Testis (tissue), 2 donors: ENCODE measurements around the gene MSI2.

Source experiments
- CTCF ChIP-seq, 3 experiments: fragments of 450-650 bp in 2 of 3; fragments of 200-600 bp in 1 of 3; sonication (generic) in 1 of 3; IDR thresholded peaks; one replicate each; pipeline ENCODE4 v1.5.1; 2016 to 2019; ENCODE audit warnings: antibody characterized with exemption in 3 of 3, mild to moderate bottlenecking in 2 of 3, moderate library complexity in 1 of 3
- POLR2A ChIP-seq: fragments of 450-650 bp; IDR thresholded peaks from one replicate; pipeline ENCODE4 v1.6.1; 2017; ENCODE audit warnings: antibody characterized with exemption, mild to moderate bottlenecking, moderate library complexity

DNA sequence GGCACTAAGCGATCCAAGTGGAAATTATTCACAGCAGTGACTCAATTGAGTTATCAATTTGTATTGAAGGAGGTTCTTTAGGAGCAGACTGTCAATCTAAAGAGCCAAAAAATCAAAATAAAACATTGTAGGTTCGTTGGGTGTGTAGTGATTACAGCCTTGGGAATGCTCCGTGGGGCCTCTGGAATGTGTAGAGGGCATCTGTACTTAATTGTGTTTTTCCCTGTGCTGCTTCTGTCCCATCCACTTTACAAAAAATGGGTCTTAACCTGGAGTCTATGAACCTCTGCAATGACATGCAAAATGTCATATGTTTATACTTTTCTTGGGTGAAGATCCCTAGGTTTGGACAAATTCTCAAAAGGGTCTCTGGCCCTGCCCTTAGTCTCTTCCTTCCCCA is 273.7 kb downstream of the MSI2 start:
- TF ChIP-seq POLR2A (no peak), CTCF (IDR thresholded peaks at IDR 0.05) (no peak)
